GM19455 (cell line): ENCODE measurements around the gene MTOR.
"Not testable (repeated sequence)": the region's sequence is repeated elsewhere in the genome, so short reads cannot be mapped to it uniquely, and the experiment has no call there.

ENCODE experiments used
- ATAC-seq: cut with Tn5 transposase; IDR thresholded peaks from one replicate; pipeline ENCODE4 v1.9.1; 2021; ENCODE audit not compliant: unreplicated experiment

MTOR gene

DNA sequence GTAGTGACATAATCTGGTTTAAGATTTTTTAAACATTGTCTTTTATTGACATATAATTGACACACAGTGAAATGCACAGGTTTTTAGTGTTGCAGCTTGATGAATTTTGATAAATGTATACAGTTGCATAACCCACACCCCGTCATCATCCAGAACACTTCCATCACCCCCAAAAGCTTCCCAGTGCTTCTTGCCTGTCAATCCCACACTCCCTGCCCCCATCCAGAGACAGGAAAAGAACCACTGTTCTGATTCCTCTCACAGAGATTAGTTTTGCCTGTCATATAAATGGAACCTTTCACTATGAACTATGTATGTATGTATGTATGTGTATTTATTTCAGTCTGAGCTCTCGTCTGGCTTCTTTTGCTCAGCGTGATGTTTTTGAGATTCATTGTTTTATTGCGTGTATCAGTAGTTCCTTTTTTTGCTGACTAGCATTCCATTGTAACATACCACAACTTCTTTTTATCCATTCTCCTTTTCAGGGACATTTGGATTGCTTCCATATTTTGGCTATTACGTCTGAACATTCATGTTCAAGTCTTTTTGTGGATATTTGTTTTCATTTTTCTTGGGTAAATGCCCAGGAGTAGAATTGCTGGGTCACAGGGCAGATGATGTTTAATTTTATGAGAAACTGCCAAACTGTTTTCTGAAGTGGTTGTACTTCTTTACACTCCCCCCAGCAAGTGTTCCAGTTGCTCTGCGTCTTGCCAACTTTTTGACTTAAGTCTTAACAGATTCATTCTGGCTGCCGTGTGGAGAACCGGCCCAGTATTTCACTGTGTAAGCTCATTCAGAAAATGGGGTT is 19.4 kb upstream of the MTOR start:
- no peak for ATAC-seq

- ATAC-seq, result no peak
These were observed 18.5 kb upstream of the MTOR start for GRCh38 chr1:11280719-11281376.

DNA sequence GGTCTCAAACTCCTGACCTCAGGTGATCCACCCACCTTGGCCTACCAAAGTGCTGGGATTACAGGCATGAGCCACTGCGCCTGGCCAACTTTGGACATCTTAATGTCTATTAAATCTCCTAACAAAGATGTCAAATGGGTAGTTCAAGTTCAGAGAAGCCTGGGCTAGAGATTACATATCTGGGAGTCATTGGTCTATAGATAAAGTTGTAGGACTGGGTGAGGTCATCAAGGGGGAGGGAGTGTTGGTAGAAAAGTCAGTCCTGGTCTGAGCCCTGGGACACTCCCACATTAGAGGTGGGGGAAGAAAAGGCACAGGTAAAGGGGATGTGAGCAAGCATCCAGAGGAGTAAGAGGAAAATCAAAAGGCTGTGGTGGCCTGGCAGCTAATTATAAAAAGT is 17.3 kb upstream of the MTOR start:
- no peak for ATAC-seq

- no peak for ATAC-seq
These were observed 16.8 kb upstream of the MTOR start for GRCh38 chr1:11279152-11279551.

DNA sequence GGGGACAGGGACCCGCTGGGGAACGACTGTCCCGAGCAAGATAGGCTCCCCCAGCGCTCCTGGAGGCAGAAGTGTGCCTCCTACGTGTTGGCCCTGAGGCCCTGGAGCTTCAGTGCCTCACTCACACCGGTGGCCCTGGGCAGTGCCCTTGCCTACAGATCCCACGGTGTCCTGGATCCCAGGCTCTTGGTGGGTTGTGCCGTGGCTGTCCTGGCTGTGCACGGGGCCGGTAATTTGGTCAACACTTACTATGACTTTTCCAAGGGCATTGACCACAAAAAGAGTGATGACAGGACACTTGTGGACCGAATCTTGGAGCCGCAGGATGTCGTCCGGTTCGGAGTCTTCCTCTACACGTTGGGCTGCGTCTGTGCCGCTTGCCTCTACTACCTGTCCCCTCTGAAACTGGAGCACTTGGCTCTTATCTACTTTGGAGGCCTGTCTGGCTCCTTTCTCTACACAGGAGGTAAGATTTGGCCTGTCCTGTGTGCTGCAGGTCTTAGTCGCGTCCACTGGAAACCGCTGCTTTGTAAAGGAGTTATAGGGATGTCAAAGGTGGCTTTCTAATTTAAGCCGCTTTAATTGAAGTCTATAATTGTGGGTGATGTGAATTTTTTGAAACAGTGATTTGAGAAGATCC is 11.4 kb upstream of the MTOR start:
- peak; percentile 47 for ATAC-seq

- peak; percentile 77 for ATAC-seq
These were observed 10.7 kb upstream of the MTOR start, which contains the start of gene UBIAD1 for GRCh38 chr1:11272832-11273594. TSS of gene UBIAD1 (plus strand) at chr1:11273198. CDS start at chr1:11273532, 334 bp downstream.

DNA sequence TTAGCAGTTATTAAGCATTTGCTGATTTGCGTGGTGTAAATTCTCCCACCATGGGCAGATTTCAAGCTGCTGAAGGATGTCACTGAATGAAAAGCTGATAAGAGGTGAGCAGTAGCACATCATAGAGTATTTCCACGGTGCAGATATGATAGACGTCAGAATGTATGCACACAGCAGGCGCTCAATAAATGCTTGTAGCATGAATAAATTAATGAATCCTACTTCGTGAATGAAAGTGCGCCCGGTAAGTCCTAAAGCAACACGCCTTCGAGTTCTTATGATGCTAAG is 10.1 kb upstream of the MTOR start:
- ATAC-seq, result no peak

GRCh38 chr1:11267350-11268337 is 5.3 kb upstream of the MTOR start:
- not testable (repeated sequence) for ATAC-seq

- no peak for ATAC-seq
These were observed 4.1 kb upstream of the MTOR start for GRCh38 chr1:11266268-11267074.

DNA sequence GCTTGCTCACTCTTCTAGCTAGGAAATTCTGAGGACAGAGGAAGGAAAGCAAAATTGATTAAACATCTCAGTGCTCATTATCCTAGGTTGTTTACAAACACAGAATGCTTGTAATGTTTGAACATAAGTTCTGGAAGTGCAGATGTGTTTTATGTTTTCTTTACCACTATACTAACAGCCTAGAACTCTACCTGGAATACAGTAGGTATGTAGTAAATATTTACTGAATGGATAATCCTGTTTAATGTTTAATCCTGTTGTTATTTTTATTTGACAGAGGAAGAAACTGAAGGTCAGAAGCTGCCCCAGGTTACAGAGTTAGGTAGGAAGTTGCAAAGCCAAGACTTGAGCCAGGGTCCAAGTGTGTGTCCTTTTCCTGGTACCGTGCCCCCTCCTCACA is 6.1 kb downstream of the MTOR start:
- ATAC-seq, result no peak

GRCh38 chr1:11253226-11253625 is 9.1 kb downstream of the MTOR start:
- ATAC-seq, result no peak

- no peak for ATAC-seq
These were observed 9.8 kb downstream of the MTOR start for GRCh38 chr1:11252538-11252937.

GRCh38 chr1:11248169-11248568 is 14.2 kb downstream of the MTOR start:
- no peak for ATAC-seq

- no peak for ATAC-seq
These were observed 16.2 kb downstream of the MTOR start for GRCh38 chr1:11245904-11246719.

GRCh38 chr1:11245248-11245647 is 17.1 kb downstream of the MTOR start:
- ATAC-seq, result no peak

GRCh38 chr1:11238311-11238710 is 24.0 kb downstream of the MTOR start:
- ATAC-seq, result no peak

GRCh38 chr1:11237356-11237755 is 25.0 kb downstream of the MTOR start:
- no peak for ATAC-seq

DNA sequence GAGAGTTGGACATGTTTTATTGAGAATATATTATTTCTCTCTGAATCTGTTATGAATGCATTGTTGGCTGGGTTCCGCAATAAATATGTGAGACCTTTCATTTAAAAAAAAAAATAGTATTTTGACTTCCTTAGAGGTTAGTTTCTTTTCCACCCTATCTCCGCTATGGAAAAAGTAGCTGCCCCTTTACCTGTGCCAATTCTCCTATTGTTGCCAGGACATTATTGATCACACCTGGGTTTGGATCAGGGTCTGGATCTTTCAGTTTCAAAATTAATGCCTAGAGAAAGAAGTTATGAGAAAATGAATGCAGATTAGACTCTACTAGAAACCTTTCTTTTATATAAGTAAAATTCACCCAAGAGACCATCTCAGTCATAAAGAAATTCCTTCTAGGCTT is 29.1 kb downstream of the MTOR start:
- no peak for ATAC-seq

- ATAC-seq, result no peak
These were observed 33.1 kb downstream of the MTOR start for GRCh38 chr1:11229203-11229602.
